MM.1S (cell line): ENCODE data around the gene BCAR3.

Experiments
- DNase-seq: peaks from one replicate; pipeline ENCODE4 v3.0.0-alpha.2; 2015
- H2AFZ ChIP-seq: fragments of 300-600 bp; sonication (generic); 2 replicates; pipeline ENCODE4 v1.6.0; 2016; ENCODE audit warnings: antibody characterized with exemption, low read length
- H3F3A ChIP-seq: fragments of 300-600 bp; sonication (generic); 2 replicates; pipeline ENCODE4 v1.6.1; 2016; ENCODE audit warnings: mild to moderate bottlenecking, antibody characterized with exemption, low read length, moderate library complexity, mixed read lengths; ENCODE audit not compliant: insufficient read depth
- H3K27ac ChIP-seq: fragments of 300-600 bp; sonication (generic); 2 replicates; pipeline ENCODE4 v1.5.1; 2016; ENCODE audit warnings: mild to moderate bottlenecking, low read length
- H3K27me3 ChIP-seq: fragments of 300-600 bp; sonication (generic); replicated peaks from 2 replicates; pipeline ENCODE4 v1.6.0; 2016; ENCODE audit warnings: low read length; ENCODE audit not compliant: insufficient read depth
- H3K36me3 ChIP-seq: fragments of 300-600 bp; sonication (generic); replicated peaks from 2 replicates; pipeline ENCODE4 v1.6.1; 2016; ENCODE audit warnings: mild to moderate bottlenecking, low read length, mixed read lengths; ENCODE audit not compliant: insufficient read depth
- H3K4me1 ChIP-seq: fragments of 300-600 bp; sonication (generic); 2 replicates; pipeline ENCODE4 v1.6.1; 2016; ENCODE audit warnings: low read length, mixed read lengths
- H3K4me2 ChIP-seq: fragments of 300-600 bp; sonication (generic); 2 replicates; pipeline ENCODE4 v1.6.0; 2016; ENCODE audit warnings: low read depth, low read length
- H3K4me3 ChIP-seq: fragments of 300-600 bp; sonication (generic); 2 replicates; pipeline ENCODE4 v1.5.1; 2016; ENCODE audit warnings: low read length, mixed read lengths
- H3K79me2 ChIP-seq: fragments of 300-600 bp; sonication (generic); 2 replicates; pipeline ENCODE4 v1.6.1; 2016; ENCODE audit warnings: mixed run types, low read length, mixed read lengths
- H3K9ac ChIP-seq: fragments of 300-600 bp; sonication (generic); 2 replicates; pipeline ENCODE4 v1.6.1; 2016; ENCODE audit warnings: low read length, mixed read lengths
- H3K9me2 ChIP-seq: fragments of 300-600 bp; sonication (generic); replicated peaks from 2 replicates; pipeline ENCODE4 v1.6.1; 2016; ENCODE audit warnings: mild to moderate bottlenecking, low read length, mixed read lengths; ENCODE audit not compliant: insufficient read depth
- H3K9me3 ChIP-seq: fragments of 300-600 bp; sonication (generic); replicated peaks from 2 replicates; pipeline ENCODE4 v1.6.1; 2016; ENCODE audit warnings: mild to moderate bottlenecking, low read length, mixed read lengths; ENCODE audit not compliant: insufficient read depth
- H4K20me1 ChIP-seq: fragments of 300-600 bp; sonication (generic); 2 replicates; pipeline ENCODE4 v1.6.1; 2016; ENCODE audit warnings: mild to moderate bottlenecking, low read length, moderate library complexity, mixed read lengths; ENCODE audit not compliant: insufficient read depth
- EZH2 ChIP-seq: fragments of 300-600 bp; sonication (generic); optimal IDR thresholded peaks from 2 replicates; pipeline ENCODE3; 2017; ENCODE audit warnings: low read depth, mild to moderate bottlenecking, antibody characterized with exemption, low read length, mixed read lengths
- EZH2phosphoT487 ChIP-seq: fragments of 300-600 bp; sonication (generic); IDR thresholded peaks from 2 replicates; pipeline ENCODE4 v1.6.1; 2018; ENCODE audit warnings: antibody characterized with exemption, low read length
- TF ChIP-seq, protein P1 (sequence below): fragments of 300-600 bp; sonication (generic); IDR thresholded peaks from 2 replicates; pipeline ENCODE4 v1.5.1; 2016; ENCODE audit warnings: antibody characterized with exemption, low read length, mixed read lengths

BCAR3 gene

DNA sequence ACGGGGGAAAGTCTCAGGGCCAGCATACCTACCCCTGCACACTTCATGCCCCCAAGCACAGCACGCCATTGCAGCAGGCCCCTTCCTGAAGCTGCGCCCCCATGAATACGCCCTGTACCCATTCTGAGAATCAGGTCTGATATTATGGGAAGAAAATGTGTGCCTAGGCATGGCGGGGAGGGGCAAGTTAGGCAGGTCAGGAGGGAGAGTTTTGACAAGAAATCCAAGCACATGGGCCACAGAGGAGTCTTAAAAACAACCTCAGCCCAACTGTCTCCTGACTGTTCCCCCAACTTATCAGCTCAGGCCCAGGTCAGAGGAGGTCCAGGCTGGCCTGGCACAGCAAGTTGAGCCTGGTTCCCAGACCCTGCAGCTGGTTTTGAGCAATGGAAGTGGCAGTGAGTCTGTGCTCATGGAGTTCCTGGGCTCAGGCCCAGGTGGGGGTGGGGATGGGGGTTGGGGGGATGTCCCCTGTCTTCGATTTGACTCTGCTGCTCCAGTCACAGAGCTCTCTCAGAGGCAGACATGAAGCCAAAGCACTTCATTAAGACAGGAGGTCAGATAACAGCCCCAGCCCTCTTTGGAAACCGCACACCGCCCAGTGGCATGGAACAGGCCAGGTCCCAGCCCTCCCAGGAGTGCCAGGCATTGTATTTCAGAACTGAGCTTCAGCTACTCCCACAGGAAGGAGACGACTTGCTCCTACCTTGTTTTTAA is 20.6 kb upstream of the BCAR3 start:
- DNase-seq, result no peak
- H3K9ac ChIP-seq, result no peak overlapping the region
- H3K4me2 ChIP-seq, result no peak overlapping the region
- H3K79me2 ChIP-seq, result no peaks in the 10 kb centered on the region
- H3K9me3 ChIP-seq, result no peaks in the 10 kb centered on the region
- no peaks in the 10 kb centered on the region for H3F3A ChIP-seq
- no peaks in the 10 kb centered on the region for H3K27me3 ChIP-seq
- H3K36me3 ChIP-seq, result no peaks in the 10 kb centered on the region
- H3K4me3 ChIP-seq, result no peak overlapping the region
- H3K4me1 ChIP-seq, result no peaks in the 10 kb centered on the region
- H3K27ac ChIP-seq, result no peak overlapping the region
- TF ChIP-seq, protein P1, sequence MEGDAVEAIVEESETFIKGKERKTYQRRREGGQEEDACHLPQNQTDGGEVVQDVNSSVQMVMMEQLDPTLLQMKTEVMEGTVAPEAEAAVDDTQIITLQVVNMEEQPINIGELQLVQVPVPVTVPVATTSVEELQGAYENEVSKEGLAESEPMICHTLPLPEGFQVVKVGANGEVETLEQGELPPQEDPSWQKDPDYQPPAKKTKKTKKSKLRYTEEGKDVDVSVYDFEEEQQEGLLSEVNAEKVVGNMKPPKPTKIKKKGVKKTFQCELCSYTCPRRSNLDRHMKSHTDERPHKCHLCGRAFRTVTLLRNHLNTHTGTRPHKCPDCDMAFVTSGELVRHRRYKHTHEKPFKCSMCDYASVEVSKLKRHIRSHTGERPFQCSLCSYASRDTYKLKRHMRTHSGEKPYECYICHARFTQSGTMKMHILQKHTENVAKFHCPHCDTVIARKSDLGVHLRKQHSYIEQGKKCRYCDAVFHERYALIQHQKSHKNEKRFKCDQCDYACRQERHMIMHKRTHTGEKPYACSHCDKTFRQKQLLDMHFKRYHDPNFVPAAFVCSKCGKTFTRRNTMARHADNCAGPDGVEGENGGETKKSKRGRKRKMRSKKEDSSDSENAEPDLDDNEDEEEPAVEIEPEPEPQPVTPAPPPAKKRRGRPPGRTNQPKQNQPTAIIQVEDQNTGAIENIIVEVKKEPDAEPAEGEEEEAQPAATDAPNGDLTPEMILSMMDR, result no peak
- TF ChIP-seq EZH2phosphoT487, result no peak
- no peak overlapping the region for H2AFZ ChIP-seq
- no peaks in the 10 kb centered on the region for H4K20me1 ChIP-seq
- no peaks in the 10 kb centered on the region for H3K9me2 ChIP-seq

DNA sequence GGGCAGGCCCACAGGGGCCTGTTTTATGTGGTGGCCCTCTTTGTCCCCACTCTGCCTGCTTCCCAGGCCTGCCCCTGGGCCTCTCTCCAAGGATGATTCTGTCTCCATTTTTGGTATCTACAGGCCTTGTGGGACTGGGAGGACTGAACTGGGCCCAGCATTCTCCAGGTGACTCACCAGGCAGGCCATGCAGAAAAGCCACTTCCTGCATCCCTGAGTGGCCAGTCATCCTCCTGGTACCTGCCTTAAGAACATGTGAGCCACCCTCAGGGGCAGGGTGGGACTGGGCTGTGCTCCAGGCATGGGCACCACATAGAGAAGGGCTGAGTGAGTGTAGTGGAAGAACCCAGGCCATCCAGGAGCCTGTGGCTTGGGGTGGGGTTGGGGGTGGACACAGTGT is 20.0 kb upstream of the BCAR3 start:
- no peak overlapping the region for H3K27ac ChIP-seq
- no peak overlapping the region for H2AFZ ChIP-seq
- no peak overlapping the region for H3K4me3 ChIP-seq
- H3K9me3 ChIP-seq, result no peaks in the 10 kb centered on the region
- no peak overlapping the region for H3K4me2 ChIP-seq
- H4K20me1 ChIP-seq, result no peaks in the 10 kb centered on the region
- TF ChIP-seq EZH2phosphoT487 (no peak), EZH2 (no peak)
- TF ChIP-seq, protein P1, result no peak
- H3K4me1 ChIP-seq, result no peaks in the 10 kb centered on the region
- no peaks in the 10 kb centered on the region for H3K9me2 ChIP-seq
- no peaks in the 10 kb centered on the region for H3F3A ChIP-seq
- H3K9ac ChIP-seq, result no peak overlapping the region
- no peaks in the 10 kb centered on the region for H3K27me3 ChIP-seq
- H3K79me2 ChIP-seq, result no peaks in the 10 kb centered on the region
- H3K36me3 ChIP-seq, result no peaks in the 10 kb centered on the region
- DNase-seq, result no peak

DNA sequence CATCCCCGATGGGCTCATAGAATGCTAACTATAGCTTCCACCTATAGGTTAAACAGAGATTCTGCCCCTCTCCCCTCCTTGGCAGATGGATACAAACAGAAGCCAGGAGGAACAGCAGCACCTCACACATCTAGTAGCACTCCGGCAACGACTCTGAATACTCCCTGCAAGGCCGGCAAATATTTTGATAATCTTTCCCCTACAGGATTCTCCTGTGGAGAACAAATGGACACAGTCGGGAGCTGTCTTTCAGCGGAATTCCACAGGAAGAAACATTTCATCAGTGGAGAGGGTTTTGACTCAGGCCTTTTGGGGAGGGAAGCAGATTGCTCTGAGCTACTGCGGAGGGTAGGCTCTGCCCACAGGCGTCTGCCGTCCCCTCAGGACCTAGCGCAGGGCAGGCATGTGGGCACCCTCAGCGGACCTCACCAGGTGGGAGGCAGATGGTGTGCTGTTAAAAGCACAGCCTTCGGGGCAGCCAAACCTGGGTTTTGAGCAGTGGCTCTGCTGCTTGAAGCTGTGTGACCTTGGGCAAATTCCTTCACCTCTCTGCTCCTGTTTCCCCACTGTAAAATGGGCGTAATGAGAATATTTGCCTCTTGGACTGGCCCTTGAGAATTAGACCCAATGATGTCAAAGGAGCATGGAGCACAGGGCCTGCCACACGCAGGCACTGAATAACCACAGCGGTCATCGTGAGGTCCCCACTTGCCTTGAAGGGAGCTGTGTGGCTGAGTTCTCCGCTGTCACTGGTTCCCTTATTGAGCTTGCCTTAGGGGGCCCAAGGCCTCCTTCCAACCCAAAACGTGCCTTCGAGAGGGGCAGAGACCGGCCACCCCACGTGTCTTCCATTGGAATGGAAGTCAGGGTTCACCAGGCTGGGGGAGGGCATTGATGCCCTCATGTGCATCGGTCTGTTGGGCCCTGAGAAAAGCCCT is 19.2 kb upstream of the BCAR3 start:
- H3F3A ChIP-seq, result no peaks in the 10 kb centered on the region
- DNase-seq, result no peak
- H3K79me2 ChIP-seq, result no peaks in the 10 kb centered on the region
- no peaks in the 10 kb centered on the region for H3K36me3 ChIP-seq
- no peak for TF ChIP-seq EZH2phosphoT487
- TF ChIP-seq, protein P1, result no peak
- no peak for TF ChIP-seq EZH2
- H3K9ac ChIP-seq, result no peak overlapping the region
- H3K27me3 ChIP-seq, result no peaks in the 10 kb centered on the region
- H3K4me1 ChIP-seq, result no peaks in the 10 kb centered on the region
- no peaks in the 10 kb centered on the region for H3K9me3 ChIP-seq
- no peak overlapping the region for H3K4me2 ChIP-seq
- no peak overlapping the region for H3K4me3 ChIP-seq
- no peaks in the 10 kb centered on the region for H3K9me2 ChIP-seq
- no peak overlapping the region for H2AFZ ChIP-seq
- no peaks in the 10 kb centered on the region for H4K20me1 ChIP-seq
- no peak overlapping the region for H3K27ac ChIP-seq
